HL-60 (cell line): ENCODE data around the gene PLA2G4D.

ENCODE experiments used
- DNase-seq, 2 experiments: peaks; one replicate each; pipeline ENCODE4 v3.0.0-alpha.2; 2010 to 2020; ENCODE audit warnings: low read depth in 1 of 2, low spot score in 1 of 2
- H3K27ac ChIP-seq: fragments of 250-450 bp; sonication (Bioruptor Pico); replicated peaks from 2 replicates; pipeline ENCODE4 v1.5.1; 2020; ENCODE audit warnings: mild to moderate bottlenecking, moderate library complexity
- H3K27me3 ChIP-seq: fragments of 250-450 bp; sonication (Bioruptor Pico); 2 replicates; pipeline ENCODE4 v1.5.1; 2021; ENCODE audit warnings: mild to moderate bottlenecking, moderate library complexity; ENCODE audit not compliant: insufficient read depth, poor library complexity, severe bottlenecking
- H3K4me3 ChIP-seq: replicated peaks from 2 replicates; pipeline ENCODE4 v1.5.1; 2011; ENCODE audit warnings: mild to moderate bottlenecking, control low read depth, low read length; ENCODE audit not compliant: insufficient read depth
- GABPA ChIP-seq: IDR thresholded peaks from 2 replicates; pipeline ENCODE4 v1.6.1; 2012; ENCODE audit warnings: low read depth
- POLR2AphosphoS5 ChIP-seq: IDR thresholded peaks from 2 replicates; pipeline ENCODE4 v1.6.1; 2012; ENCODE audit warnings: low read depth
- REST ChIP-seq: IDR thresholded peaks from 2 replicates; pipeline ENCODE4 v1.6.1; 2012; ENCODE audit warnings: low read depth; ENCODE audit not compliant: insufficient replicate concordance
- SPI1 ChIP-seq: IDR thresholded peaks from 2 replicates; pipeline ENCODE4 v1.6.1; 2012; ENCODE audit warnings: low read depth, mild to moderate bottlenecking, borderline replicate concordance
- TF ChIP-seq, protein P1 (sequence below): IDR thresholded peaks from one replicate; pipeline ENCODE4 v1.5.1; 2011; ENCODE audit warnings: low read length, control low read depth, inconsistent platforms; ENCODE audit not compliant: insufficient read depth

The PLA2G4D gene

DNA sequence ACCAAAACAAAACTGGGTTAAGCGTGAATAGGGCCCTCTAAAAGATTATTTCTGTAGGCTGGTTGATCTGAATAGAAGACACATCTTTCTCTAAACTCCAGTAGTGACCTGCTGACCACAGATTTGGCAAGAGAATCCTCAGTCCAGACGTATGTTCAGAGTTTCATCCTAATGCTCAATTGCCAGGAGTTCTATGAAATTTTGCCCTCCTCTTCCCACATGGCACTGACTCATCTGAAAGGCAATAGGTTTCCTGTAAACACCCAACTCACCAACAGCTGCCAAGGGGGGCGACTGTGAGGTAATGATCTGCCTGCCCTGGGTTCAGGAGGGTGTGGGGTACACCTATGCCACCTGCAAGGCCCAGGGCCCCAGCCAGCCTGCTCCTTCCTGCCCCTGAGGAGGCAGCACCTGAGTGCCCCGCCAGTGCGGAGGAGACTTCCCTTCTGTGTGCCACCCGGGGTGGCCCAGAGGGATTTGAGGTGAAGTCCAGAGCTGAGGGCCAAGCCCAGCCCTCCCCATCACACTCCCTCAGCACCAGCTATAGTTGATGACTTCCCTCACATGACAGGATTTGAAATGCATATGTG, 8.4 kb upstream of the PLA2G4D start:
- TF ChIP-seq SPI1: no peak
- TF ChIP-seq REST: no peak
- no peak for TF ChIP-seq POLR2AphosphoS5
- TF ChIP-seq, protein P1, sequence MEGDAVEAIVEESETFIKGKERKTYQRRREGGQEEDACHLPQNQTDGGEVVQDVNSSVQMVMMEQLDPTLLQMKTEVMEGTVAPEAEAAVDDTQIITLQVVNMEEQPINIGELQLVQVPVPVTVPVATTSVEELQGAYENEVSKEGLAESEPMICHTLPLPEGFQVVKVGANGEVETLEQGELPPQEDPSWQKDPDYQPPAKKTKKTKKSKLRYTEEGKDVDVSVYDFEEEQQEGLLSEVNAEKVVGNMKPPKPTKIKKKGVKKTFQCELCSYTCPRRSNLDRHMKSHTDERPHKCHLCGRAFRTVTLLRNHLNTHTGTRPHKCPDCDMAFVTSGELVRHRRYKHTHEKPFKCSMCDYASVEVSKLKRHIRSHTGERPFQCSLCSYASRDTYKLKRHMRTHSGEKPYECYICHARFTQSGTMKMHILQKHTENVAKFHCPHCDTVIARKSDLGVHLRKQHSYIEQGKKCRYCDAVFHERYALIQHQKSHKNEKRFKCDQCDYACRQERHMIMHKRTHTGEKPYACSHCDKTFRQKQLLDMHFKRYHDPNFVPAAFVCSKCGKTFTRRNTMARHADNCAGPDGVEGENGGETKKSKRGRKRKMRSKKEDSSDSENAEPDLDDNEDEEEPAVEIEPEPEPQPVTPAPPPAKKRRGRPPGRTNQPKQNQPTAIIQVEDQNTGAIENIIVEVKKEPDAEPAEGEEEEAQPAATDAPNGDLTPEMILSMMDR: no peak
- no peak for TF ChIP-seq GABPA
- no peak for DNase-seq
- H3K4me3 ChIP-seq: no peak overlapping the region
- H3K27me3 ChIP-seq: no peaks in the 10 kb centered on the region
- H3K27ac ChIP-seq: no peak overlapping the region

- TF ChIP-seq REST: no peak
- TF ChIP-seq SPI1: no peak
- TF ChIP-seq, protein P1: no peak
- TF ChIP-seq POLR2AphosphoS5: no peak
- no peak for TF ChIP-seq GABPA
- Histone ChIP-seq H3K27ac (no peak overlapping the region), H3K27me3 (no peaks in the 10 kb centered on the region), H3K4me3 (no peak overlapping the region)
- DNase-seq: no peak
These were observed 7.5 kb upstream of the PLA2G4D start for GRCh38 chr15:42101861-42102260.

GRCh38 chr15:42100021-42100800, 5.8 kb upstream of the PLA2G4D start:
- TF ChIP-seq POLR2AphosphoS5: no peak
- TF ChIP-seq GABPA: no peak
- peak; percentile 46; the same call in 1 of the 2 replicates for TF ChIP-seq SPI1
- Histone ChIP-seq H3K4me3 (no peak overlapping the region), H3K27ac (peak overlapping the region; percentile 54), H3K27me3 (no peaks in the 10 kb centered on the region)
- DNase-seq: peak in 1 of 2 experiments; percentile 38

DNA sequence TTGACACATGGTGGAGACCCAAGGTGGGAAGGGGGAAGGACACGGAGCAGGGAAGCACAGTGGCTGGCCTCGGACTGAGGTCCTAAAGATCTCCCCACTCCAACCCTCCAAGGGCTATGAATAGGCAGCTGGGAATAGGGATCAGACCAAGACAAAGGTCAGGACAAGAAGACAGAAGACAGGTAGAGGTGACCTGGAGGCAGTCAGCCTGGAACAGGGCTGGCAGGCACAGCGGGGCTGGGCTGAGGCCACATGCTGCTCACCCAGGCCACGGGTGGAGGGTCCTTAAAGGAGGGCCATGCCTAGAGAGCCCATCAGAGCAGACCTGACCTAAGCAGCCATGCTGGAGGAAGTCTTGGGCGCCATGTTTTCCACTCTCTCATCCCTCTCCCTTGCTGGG, 2.7 kb upstream of the PLA2G4D start:
- no peaks in the 10 kb centered on the region for H3K27me3 ChIP-seq
- H3K27ac ChIP-seq: no peak overlapping the region
- DNase-seq: no peak
- TF ChIP-seq POLR2AphosphoS5 (no peak), REST (no peak), GABPA (no peak), SPI1 (no peak)
- TF ChIP-seq, protein P1: no peak
- H3K4me3 ChIP-seq: no peak overlapping the region
